Measurements from ENCODE around the gene WDFY4. TPM values are rescaled to one million over a fixed set of nuclear protein-coding genes. Genes with fewer than 3 reads are reported as not detected.
"Not testable (repeated sequence)": the region's sequence is repeated elsewhere in the genome, so short reads cannot be mapped to it uniquely, and the experiment has no call there.

The WDFY4 gene
- total and polyA plus RNA-seq, 2 of the 13 experiments (the other 11 are each of a cell fraction or from before 2014, with no cell fraction given), result not detected

GRCh38 chr10:48639632-48640031 lies 45.0 kb upstream of the WDFY4 start (continued):
- TF ChIP-seq ZNF747 (CRISPR knock-in tag; IDR thresholded peaks at IDR 0.05; ENCODE audit: borderline replicate concordance), result no peak
- TF ChIP-seq ZMYM3 (CRISPR knock-in tag; IDR thresholded peaks at IDR 0.05), result no peak
- no peak for TF ChIP-seq ZNF33B (CRISPR knock-in tag; IDR thresholded peaks at IDR 0.05)
- TF ChIP-seq, protein P1, sequence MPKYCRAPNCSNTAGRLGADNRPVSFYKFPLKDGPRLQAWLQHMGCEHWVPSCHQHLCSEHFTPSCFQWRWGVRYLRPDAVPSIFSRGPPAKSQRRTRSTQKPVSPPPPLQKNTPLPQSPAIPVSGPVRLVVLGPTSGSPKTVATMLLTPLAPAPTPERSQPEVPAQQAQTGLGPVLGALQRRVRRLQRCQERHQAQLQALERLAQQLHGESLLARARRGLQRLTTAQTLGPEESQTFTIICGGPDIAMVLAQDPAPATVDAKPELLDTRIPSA (CRISPR knock-in tag; IDR thresholded peaks at IDR 0.05; ENCODE audit: borderline replicate concordance), result no peak

GRCh38 chr10:48640326-48640725 lies 44.3 kb upstream of the WDFY4 start:
- no TSS peak for BruUV-seq (replicated peaks)
- no peak for ATAC-seq
- H3K36me3 ChIP-seq (replicated peaks in 1 of 2; ENCODE audit: control insufficient read depth in 1 of 2, insufficient read depth in 2 of 2, low read length in 2 of 2), result no peaks in the 10 kb centered on the region
- no peak overlapping the region for H3K4me2 ChIP-seq (ENCODE audit: low read depth, low read length)
- H2AFZ ChIP-seq (ENCODE audit: low read length), result no peak overlapping the region
- FAIRE-seq, result no peak
- CTCF ChIA-PET (ENCODE audit: low intra/inter-chr PET ratio, low total read pairs), result no interaction called here
- H3K4me1 ChIP-seq (ENCODE audit: insufficient read depth, low read length), result no peaks in the 10 kb centered on the region
- H3K79me2 ChIP-seq (ENCODE audit: insufficient read depth, low read length), result no peaks in the 10 kb centered on the region
- H3K4me3 ChIP-seq (replicated peaks in 1 of 3; ENCODE audit: insufficient read depth in 1 of 3, low read depth in 2 of 3, low read length in 3 of 3), result no peak overlapping the region
- H3K27ac ChIP-seq (ENCODE audit: extremely low read length, insufficient read depth, low read length), result no peak overlapping the region
- intact Hi-C loops (cut with micrococcal nuclease; ENCODE audit: unreplicated experiment) (no loop called here), in situ Hi-C loops (cut with HindIII; ENCODE audit: extremely low pct_ligation_motif_present, low pct_unique_long_range_greater_than_20kb) (no loop called here)
- POLR2A ChIA-PET, result no interaction called here
- no peaks in the 10 kb centered on the region for H3K27me3 ChIP-seq (ENCODE audit: control insufficient read depth in 1 of 2, insufficient read depth in 2 of 2, low read length in 2 of 2)
- H4K20me1 ChIP-seq (ENCODE audit: insufficient read depth, low read length), result no peaks in the 10 kb centered on the region
- no peak for DNase-seq (ENCODE audit: low spot score)
- no peaks in the 10 kb centered on the region for H3K9me3 ChIP-seq (ENCODE audit: low read length)
- WGBS (ENCODE audit: low lambda C conversion rate), result 3% methylated on average over 1 of the region's 1 CpG
- H3K9ac ChIP-seq (ENCODE audit: insufficient read depth, low read depth, low read length), result no peak overlapping the region
- TF ChIP-seq SP140L (CRISPR knock-in tag; IDR thresholded peaks at IDR 0.05; ENCODE audit: borderline replicate concordance) (no peak), SMAD1 (CRISPR knock-in tag; IDR thresholded peaks at IDR 0.05; ENCODE audit: borderline replicate concordance, low read depth) (no peak)

DNA sequence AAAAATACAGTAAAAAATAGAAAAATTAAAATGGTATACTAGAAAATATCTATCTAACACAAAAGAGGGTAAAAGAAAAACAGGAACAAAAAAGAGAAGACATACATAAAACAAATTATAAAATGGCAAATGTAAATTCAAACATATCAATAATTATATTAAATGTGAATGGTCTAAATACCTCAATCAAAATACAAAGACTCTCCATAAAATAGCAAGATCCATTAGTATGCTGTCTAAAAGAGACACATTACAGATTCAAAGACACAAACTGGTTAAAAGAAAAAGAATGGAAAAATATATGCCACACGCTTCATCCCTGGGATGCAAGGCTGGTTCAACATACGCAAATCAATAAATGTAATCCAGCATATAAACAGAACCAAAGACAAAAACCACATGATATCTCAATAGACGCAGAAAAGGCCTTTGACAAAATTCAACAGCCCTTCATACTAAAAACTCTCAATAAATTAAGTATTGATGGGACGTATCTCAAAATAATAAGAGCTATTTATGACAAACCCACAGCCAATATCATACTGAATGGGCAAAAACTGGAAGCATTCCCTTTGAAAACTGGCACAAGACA lies 43.5 kb upstream of the WDFY4 start:
- H3K4me2 ChIP-seq (ENCODE audit: low read depth, low read length); BruUV-seq (replicated peaks); H3K36me3 ChIP-seq (replicated peaks in 1 of 2; ENCODE audit: control insufficient read depth in 1 of 2, insufficient read depth in 2 of 2, low read length in 2 of 2); POLR2A ChIA-PET; DNase-seq (ENCODE audit: low spot score); H3K27ac ChIP-seq (ENCODE audit: extremely low read length, insufficient read depth, low read length); H2AFZ ChIP-seq (ENCODE audit: low read length); in situ Hi-C loops (cut with HindIII; ENCODE audit: extremely low pct_ligation_motif_present, low pct_unique_long_range_greater_than_20kb); H3K79me2 ChIP-seq (ENCODE audit: insufficient read depth, low read length); FAIRE-seq; H4K20me1 ChIP-seq (ENCODE audit: insufficient read depth, low read length); intact Hi-C loops (cut with micrococcal nuclease; ENCODE audit: unreplicated experiment); H3K27me3 ChIP-seq (ENCODE audit: control insufficient read depth in 1 of 2, insufficient read depth in 2 of 2, low read length in 2 of 2); H3K9me3 ChIP-seq (ENCODE audit: low read length); ATAC-seq; H3K9ac ChIP-seq (ENCODE audit: insufficient read depth, low read depth, low read length); H3K4me1 ChIP-seq (ENCODE audit: insufficient read depth, low read length); H3K4me3 ChIP-seq (replicated peaks in 1 of 3; ENCODE audit: insufficient read depth in 1 of 3, low read depth in 2 of 3, low read length in 3 of 3); CTCF ChIA-PET (ENCODE audit: low intra/inter-chr PET ratio, low total read pairs): not testable (repeated sequence)
- under 1% methylated on average over 4 of the region's 4 CpGs for WGBS (ENCODE audit: low lambda C conversion rate)

Measured in HepG2 (cell line).